ENCODE results near the gene AP2B1. TPM values are rescaled to one million over a fixed set of nuclear protein-coding genes. Genes with fewer than 3 reads are reported as not detected.

Gene AP2B1
- total and polyA plus RNA-seq, 10 donors, result 16.7 to 144 (median 90.7) TPM

GRCh38 chr17:35568561-35568960, 18.6 kb upstream of the AP2B1 start:
- no peaks in the 10 kb centered on the region for H3K27me3 ChIP-seq (replicated peaks in 1 of 7)
- 28 to 34% (median 31%) methylated on average over 15 of the region's 15 CpGs for WGBS, 5 donors
- peaks cover 0 to 27% (median 2%) of the 10 kb centered on the region in 6 donors for H3K36me3 ChIP-seq
- DNase-seq, result no peak
- no peaks in the 10 kb centered on the region for H3K9me3 ChIP-seq
- H3K4me3 ChIP-seq, result peak overlapping the region; percentile 54 to 84 (median 69)
- peak overlapping the region in 5 of 8 donors; percentile 88 to 92 (median 92) for H3K27ac ChIP-seq
- TF ChIP-seq POLR2AphosphoS5 (IDR thresholded peaks at IDR 0.05) (no peak), POLR2A (IDR thresholded peaks at IDR 0.05) (no peak), CTCF (IDR thresholded peaks at IDR 0.05 in 8 of 11, conservative IDR thresholded peaks at IDR 0.05 in 3 of 11) (no peak)
- peaks cover 15 to 45% (median 36%) of the 10 kb centered on the region in 6 donors for H3K4me1 ChIP-seq
- intact Hi-C loops (cut with DNase I; ENCODE audit: low total_unique reads), result no loop called here

GRCh38 chr17:35569405-35569804, 17.7 kb upstream of the AP2B1 start:
- H3K27ac ChIP-seq, result no peak overlapping the region
- DNase-seq, result no peak
- H3K4me1 ChIP-seq, result peaks cover 15 to 45% (median 36%) of the 10 kb centered on the region in 6 donors
- H3K9me3 ChIP-seq, result no peaks in the 10 kb centered on the region
- no peak for TF ChIP-seq CTCF (IDR thresholded peaks at IDR 0.05 in 8 of 11, conservative IDR thresholded peaks at IDR 0.05 in 3 of 11)
- TF ChIP-seq POLR2A (IDR thresholded peaks at IDR 0.05), result no peak
- no peak for TF ChIP-seq POLR2AphosphoS5 (IDR thresholded peaks at IDR 0.05)
- no peak overlapping the region for H3K4me3 ChIP-seq
- peaks cover 0 to 35% (median 9%) of the 10 kb centered on the region in 6 donors for H3K36me3 ChIP-seq
- no peaks in the 10 kb centered on the region for H3K27me3 ChIP-seq (replicated peaks in 1 of 7)
- WGBS, 5 donors, result 89 to 95% (median 91%) methylated on average over 2 of the region's 2 CpGs
- intact Hi-C loops (cut with DNase I; ENCODE audit: low total_unique reads), result no loop called here

- Histone ChIP-seq H3K27me3 (replicated peaks in 1 of 7) (no peaks in the 10 kb centered on the region), H3K4me1 (peaks cover 14 to 43% (median 29%) of the 10 kb centered on the region in 6 donors), H3K9me3 (no peaks in the 10 kb centered on the region), H3K36me3 (peaks cover 0 to 54% (median 17%) of the 10 kb centered on the region in 6 donors), H3K27ac (no peak overlapping the region), H3K4me3 (no peak overlapping the region)
- TF ChIP-seq POLR2AphosphoS5 (IDR thresholded peaks at IDR 0.05), result peak in 1 of 3 donors; percentile 16
- no peak for TF ChIP-seq CTCF (IDR thresholded peaks at IDR 0.05 in 8 of 11, conservative IDR thresholded peaks at IDR 0.05 in 3 of 11)
- intact Hi-C loops (cut with DNase I; ENCODE audit: low total_unique reads), result no loop called here
- DNase-seq, result no peak
- 88 to 95% (median 93%) methylated on average over 3 of the region's 3 CpGs for WGBS, 5 donors
These were observed 11.4 kb upstream of the AP2B1 start for GRCh38 chr17:35575759-35576158.

GRCh38 chr17:35577830-35578196, 9.3 kb upstream of the AP2B1 start:
- TF ChIP-seq POLR2A (IDR thresholded peaks at IDR 0.05), result no peak
- no peak for TF ChIP-seq POLR2AphosphoS5 (IDR thresholded peaks at IDR 0.05)
- TF ChIP-seq CTCF (IDR thresholded peaks at IDR 0.05 in 8 of 11, conservative IDR thresholded peaks at IDR 0.05 in 3 of 11), result no peak
- intact Hi-C loops (cut with DNase I; ENCODE audit: low total_unique reads), result no loop called here
- 2 to 4% (median 3%) methylated on average over 8 of the region's 8 CpGs for WGBS, 5 donors

More at GRCh38 chr17:35577830-35578196, 9.3 kb upstream of the AP2B1 start:
- Histone ChIP-seq H3K4me1 (peaks cover 14 to 31% (median 22%) of the 10 kb centered on the region in 6 donors), H3K27ac (peak overlapping the region; percentile 88 to 95 (median 92)), H3K9me3 (no peaks in the 10 kb centered on the region), H3K27me3 (replicated peaks in 1 of 7) (no peaks in the 10 kb centered on the region), H3K36me3 (peaks cover 0 to 34% (median 17%) of the 10 kb centered on the region in 6 donors), H3K4me3 (peak overlapping the region; percentile 53 to 75 (median 58))
- DNase-seq, result no peak

Measured in spleen (tissue), 11 donors.